Left renal cortex interstitium (tissue), 4 donors: Measurements from ENCODE around the gene ARSK. TPM values are rescaled to one million over a fixed set of nuclear protein-coding genes. Genes with fewer than 3 reads are reported as not detected.

Experiments used
- DNase-seq, 4 donors: peaks; one replicate each; pipeline ENCODE4 v3.0.0-alpha.2; 2013; ENCODE audit warnings: low read depth in 4 of 4, low spot score in 2 of 4, missing footprints in 1 of 4
- polyA plus RNA-seq, 4 donors: library from polyadenylated mRNA; unstranded; fragments of 120-200 nt; gene quantifications; one replicate each; pipeline ENCODE4 v1.2.1, GENCODE V29; 2013; ENCODE audit not compliant: insufficient read length in 4 of 4

Gene ARSK
- 10 to 100 TPM; 13.1 to 14.2 (median 13.7) TPM for polyA plus RNA-seq

- peak; percentile 95 to 99 (median 99) for DNase-seq
Observed at GRCh38 chr5:95554647-95555548, at the start of gene ARSK, which contains the start of gene SKIC3. Gene ARSK (plus strand): TSS chr5:95555101. CDS start chr5:95555279, 178 bp downstream. Gene SKIC3 (minus strand): TSS chr5:95554977. CDS start chr5:95547150, 7,827 bp downstream.

- no peak for DNase-seq
Observed at GRCh38 chr5:95508550-95508949, 46.4 kb upstream of the ARSK start.

GRCh38 chr5:95511606-95512005 is 43.3 kb upstream of the ARSK start:
- no peak for DNase-seq

- no peak for DNase-seq
Observed at GRCh38 chr5:95518417-95518816, 36.5 kb upstream of the ARSK start.

GRCh38 chr5:95519151-95519550 is 35.8 kb upstream of the ARSK start:
- no peak for DNase-seq

GRCh38 chr5:95519681-95520080 is 35.2 kb upstream of the ARSK start:
- no peak for DNase-seq

GRCh38 chr5:95520206-95520605 is 34.7 kb upstream of the ARSK start:
- DNase-seq: no peak

GRCh38 chr5:95524423-95524822 is 30.5 kb upstream of the ARSK start:
- DNase-seq: no peak

GRCh38 chr5:95526871-95527270 is 28.0 kb upstream of the ARSK start:
- DNase-seq: no peak

GRCh38 chr5:95528565-95528964 is 26.3 kb upstream of the ARSK start:
- DNase-seq: no peak

- no peak for DNase-seq
Observed at GRCh38 chr5:95530416-95530815, 24.5 kb upstream of the ARSK start.

GRCh38 chr5:95531491-95531890 is 23.4 kb upstream of the ARSK start:
- no peak for DNase-seq

GRCh38 chr5:95532415-95532814 is 22.5 kb upstream of the ARSK start:
- no peak for DNase-seq

GRCh38 chr5:95533106-95533505 is 21.8 kb upstream of the ARSK start:
- no peak for DNase-seq

- DNase-seq: no peak
Observed at GRCh38 chr5:95533761-95534160, 21.1 kb upstream of the ARSK start.

GRCh38 chr5:95537501-95537900 is 17.4 kb upstream of the ARSK start:
- no peak for DNase-seq

GRCh38 chr5:95543017-95543705 is 11.7 kb upstream of the ARSK start:
- DNase-seq: peak in 1 of 4 donors; percentile 16

- no peak for DNase-seq
Observed at GRCh38 chr5:95549030-95549429, 5.9 kb upstream of the ARSK start.

- no peak for DNase-seq
Observed at GRCh38 chr5:95554331-95554646, 612 bp upstream of the ARSK start.

GRCh38 chr5:95555553-95555952 is 652 bp downstream of the ARSK start:
- DNase-seq: peak in 1 of 4 donors; percentile 13

- DNase-seq: no peak
Observed at GRCh38 chr5:95557841-95558240, 2.9 kb downstream of the ARSK start.

- no peak for DNase-seq
Observed at GRCh38 chr5:95562282-95562681, 7.4 kb downstream of the ARSK start.
